NCI-H1694 (cell line): ENCODE results near the gene ZNF540.
"Not testable (repeated sequence)": the region's sequence is repeated elsewhere in the genome, so short reads cannot be mapped to it uniquely, and the experiment has no call there.

ENCODE experiments used
- DNase-seq: peaks from one replicate; lab custom pipeline; 2025; lab: John Stamatoyannopoulos, UW

ZNF540 gene

GRCh38 chr19:37594304-37594981, at the start of gene ZNF540, which contains the start of gene ZNF571:
ZNF540 (plus strand) TSS chr19:37594876; CDS start chr19:37598448, 3,572 bp downstream.
ZNF571 (minus strand) TSS chr19:37594792; CDS start chr19:37586676, 8,116 bp downstream.
- DNase-seq, result peak; percentile 79

DNA sequence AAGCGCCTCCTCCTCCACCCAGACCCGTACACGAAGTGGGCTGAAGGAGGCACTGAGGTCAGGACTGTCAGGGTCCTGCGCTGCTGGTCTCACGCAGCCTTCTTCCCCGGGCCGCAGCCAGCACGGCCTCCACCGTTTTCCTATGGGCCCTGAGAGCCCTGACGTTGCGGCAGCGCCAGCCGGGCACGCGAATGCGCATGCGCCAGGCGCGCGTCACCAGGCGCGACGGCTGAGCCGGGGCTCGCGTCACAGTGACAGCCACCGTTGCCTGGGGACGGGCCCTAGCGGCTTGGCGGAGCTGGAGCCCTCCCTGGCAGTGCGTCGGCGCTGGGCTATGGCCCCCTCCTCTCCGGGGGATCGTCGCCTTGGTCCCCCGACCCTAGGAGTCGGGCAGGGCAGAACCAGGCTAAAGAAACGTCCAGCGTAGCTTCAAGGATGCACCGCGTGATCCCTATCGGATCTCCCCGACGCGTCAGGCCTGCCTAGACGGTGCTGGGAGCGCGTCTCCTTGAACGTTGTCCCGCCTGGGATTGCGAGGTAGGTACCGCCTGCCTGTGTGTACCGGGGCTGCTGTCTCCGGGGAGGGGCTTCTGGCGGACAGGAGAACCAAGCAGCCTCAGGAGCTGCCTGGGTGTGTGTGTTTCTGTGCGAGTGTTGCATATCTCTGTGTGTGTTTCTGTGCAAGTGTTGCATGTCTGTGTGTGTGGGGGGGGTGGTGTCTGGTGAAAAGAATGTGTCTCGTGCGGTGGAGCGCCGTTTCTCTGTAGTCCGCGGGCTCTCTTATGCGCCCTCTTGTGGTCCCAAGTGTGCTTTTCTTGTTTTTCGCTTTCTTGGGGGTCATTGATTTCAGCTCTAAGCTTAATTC, 43.3 kb upstream of the ZNF540 start:
- DNase-seq, result no peak

DNA sequence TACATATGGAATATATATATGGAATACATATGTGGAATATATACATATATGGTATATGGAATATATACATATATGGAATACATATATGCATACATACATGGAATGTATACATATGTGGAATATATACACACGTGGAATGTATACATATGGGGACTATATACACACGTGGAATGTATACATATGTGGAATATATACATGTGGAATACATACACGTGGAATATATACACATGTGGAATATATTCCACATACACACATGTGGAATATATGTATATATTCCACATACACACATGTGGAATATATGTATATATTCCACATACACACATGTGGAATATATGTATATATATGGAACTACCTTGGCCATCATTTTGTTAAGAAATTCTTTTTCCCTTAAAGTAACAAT, 31.2 kb upstream of the ZNF540 start:
- no peak for DNase-seq

GRCh38 chr19:37564624-37565369, 29.9 kb upstream of the ZNF540 start:
- DNase-seq, result no peak

- DNase-seq, result no peak
Observed at GRCh38 chr19:37565370-37565669, 29.4 kb upstream of the ZNF540 start.

- no peak for DNase-seq
Observed at GRCh38 chr19:37572203-37572602, 22.5 kb upstream of the ZNF540 start.

- no peak for DNase-seq
Observed at GRCh38 chr19:37583340-37583739, 11.3 kb upstream of the ZNF540 start.

GRCh38 chr19:37593996-37594303, 726 bp upstream of the ZNF540 start:
- DNase-seq, result no peak

DNA sequence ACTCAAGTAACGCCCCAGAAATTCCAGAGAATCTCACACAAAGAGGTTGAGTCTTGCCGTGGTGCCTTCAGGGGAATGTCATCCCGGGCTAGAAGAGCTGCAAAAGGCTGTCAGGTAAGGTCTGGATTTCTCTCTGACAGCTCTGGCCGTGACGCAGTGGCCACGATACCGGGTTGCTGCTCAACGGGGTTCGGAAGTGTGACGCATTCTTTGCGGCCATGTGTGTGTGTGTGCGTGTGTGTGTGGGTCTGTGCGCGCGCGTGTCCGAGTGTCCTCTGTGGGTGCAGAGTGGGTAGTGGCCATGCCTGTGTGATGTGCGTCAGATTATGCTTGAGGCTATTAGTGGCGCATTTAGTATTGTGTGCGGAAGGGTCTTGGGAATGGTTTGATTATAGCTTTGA, 306 bp downstream of the ZNF540 start:
- DNase-seq, result no peak

GRCh38 chr19:37635076-37636056, 40.7 kb downstream of the ZNF540 start:
- no peak for DNase-seq

GRCh38 chr19:37654118-37654517, 59.4 kb downstream of the ZNF540 start:
- no peak for DNase-seq

DNA sequence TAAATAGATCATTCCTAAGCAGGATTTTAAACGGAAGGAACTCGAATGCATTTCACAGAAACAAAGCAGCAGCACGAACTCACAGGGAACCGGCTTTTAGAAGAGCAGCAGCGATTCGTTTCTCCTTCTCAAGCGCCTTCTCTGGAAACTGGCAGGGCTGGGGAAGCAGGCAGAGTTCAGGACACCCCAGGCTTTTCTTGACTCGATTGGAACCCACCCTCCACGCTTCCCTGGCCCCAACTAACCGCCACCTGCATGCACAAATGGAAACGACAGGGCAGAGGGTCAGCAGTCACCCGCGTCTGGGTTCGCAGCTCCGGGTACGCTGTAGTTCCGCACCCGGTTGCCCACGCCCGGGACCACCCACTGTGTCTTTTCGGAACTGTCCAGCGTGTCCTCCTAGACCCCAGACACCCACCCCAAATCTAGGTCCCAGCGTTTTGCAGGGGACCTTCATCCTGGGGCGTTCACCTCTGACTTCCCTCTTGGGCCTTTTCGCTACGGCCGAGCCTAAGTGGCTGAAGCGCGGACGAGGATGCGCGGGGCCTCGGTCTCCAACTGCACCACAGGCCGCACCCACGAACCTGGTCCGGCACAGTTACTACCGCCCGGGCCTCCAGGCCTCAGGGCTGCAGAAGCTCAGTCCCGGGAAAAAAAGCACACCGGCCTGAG, 60.1 kb downstream of the ZNF540 start:
- peak; percentile 9 for DNase-seq

GRCh38 chr19:37655301-37655688, 60.6 kb downstream of the ZNF540 start, which contains the start of gene ZFP30:
ZFP30 (minus strand) TSS chr19:37655465; CDS start chr19:37647822, 7,643 bp downstream.
- DNase-seq, result peak; percentile 57

DNA sequence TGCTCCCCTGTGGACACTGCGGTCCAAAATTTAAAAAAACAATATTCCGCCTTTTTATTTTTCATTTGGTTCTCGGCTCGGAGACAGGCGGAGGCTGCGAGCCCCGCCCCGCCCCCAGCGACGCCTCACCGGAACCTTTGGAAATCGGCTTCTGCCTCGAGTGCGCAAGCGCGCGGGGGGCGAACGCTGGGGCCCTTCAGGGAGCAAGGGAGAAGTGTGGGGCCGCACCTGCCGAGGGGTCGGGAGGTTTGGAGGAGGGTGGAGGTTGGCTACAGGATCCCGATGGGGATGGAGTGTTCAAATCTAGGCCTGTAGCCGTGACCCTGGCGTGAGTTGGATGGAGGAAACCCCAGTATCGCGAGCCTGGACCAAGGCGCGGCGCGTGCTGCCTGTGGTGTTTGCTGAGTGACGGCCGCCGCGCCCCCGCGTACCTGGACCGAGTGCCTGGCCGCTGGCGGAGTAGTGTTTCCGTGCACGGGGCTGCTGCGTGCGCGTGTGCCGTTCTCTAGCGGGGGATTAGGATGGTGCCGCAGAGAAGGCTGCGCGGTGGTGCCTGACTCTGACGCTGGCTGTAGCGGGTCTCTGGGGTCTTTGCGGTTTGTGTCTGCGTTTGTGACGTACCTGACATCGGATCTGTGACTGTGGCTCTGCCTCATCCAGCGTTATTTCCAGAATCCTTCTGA, 61.2 kb downstream of the ZNF540 start:
- DNase-seq, result peak; percentile 56

DNA sequence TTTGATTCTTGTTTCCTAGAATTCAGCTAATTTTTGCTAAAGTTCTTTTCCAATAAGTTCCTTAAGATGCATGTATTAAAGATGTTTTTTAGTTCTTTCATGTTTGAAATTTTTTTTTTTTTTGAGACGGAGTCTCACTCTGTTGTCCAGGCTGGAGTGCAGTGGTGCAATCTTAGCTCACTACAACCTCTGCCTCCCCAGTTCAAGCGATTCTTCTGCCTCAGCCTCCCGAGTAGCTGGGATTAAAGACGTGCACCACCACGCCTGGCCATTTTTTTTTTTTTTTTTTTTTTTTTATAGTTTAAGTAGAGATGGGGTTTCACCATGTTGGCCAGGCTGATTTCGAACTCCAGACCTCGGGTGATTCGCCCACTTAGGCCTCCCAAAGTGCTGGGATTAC, 62.5 kb downstream of the ZNF540 start:
- not testable (repeated sequence) for DNase-seq
